Kidney capillary endothelial cell (primary cell): Measurements from ENCODE around the gene CARMIL1.
A peak's percentile ranks its signal among the peaks of the same experiment; 100 is the strongest.

Source experiments
- DNase-seq: peaks from one replicate; pipeline ENCODE4 v3.0.0-alpha.2; 2018; ENCODE audit warnings: low spot score

Gene CARMIL1

DNA sequence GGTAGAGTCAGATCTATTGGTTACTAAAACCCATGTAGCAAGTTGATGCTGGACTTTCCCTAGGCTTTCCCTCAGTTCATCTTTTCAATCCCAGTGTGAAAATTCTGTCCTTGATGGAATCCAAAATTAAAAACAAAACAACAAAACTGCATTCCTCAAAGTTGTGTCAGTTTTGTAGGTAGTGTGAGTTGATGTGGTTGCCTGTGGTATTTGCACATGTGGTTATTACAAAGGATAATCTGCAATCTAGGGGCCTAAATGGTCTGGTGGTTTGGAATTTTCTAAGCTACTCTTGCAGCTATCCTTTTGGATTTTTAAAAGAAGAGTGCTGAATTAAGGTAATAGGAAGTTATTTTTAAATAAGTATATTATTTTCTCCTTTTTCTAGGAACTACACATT is 240.7 kb downstream of the CARMIL1 start:
- DNase-seq, result no peak

DNA sequence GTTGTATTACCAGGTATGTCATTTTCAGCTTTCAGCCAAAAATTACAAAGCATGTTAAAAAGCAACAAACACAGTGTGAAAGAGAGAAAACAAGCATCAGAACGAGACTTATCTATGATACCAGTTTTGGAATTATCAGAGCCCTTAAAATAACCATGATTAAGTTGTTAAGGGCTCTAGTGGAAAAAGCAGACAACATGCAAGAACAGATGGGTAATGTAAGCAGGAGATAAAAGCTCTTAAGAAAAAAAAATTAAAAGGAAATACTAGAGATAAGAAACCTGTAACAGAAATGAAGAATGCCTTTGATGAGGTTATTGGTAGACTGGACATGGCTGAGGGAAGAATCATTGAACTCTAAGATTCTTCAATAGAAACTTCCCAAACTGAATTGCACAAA is 245.4 kb downstream of the CARMIL1 start:
- no peak for DNase-seq

DNA sequence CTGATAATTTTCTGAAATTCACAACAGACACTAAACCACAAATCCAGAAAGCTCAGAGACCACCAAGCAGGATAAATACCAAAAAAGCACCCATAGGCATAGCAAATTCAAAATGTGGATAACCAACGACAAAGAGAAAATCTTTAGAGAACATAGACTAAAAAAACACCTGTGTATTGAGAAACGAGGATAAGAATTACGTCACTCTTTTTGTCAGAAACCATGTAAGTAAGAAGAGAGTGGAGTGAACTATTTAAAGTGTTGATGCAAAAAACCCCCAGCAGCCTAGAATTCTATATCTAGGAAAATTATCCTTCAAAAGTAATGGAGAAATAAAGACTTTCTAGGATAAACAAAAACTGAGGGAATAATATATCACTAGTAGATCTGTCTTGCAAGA is 245.9 kb downstream of the CARMIL1 start:
- no peak for DNase-seq

DNA sequence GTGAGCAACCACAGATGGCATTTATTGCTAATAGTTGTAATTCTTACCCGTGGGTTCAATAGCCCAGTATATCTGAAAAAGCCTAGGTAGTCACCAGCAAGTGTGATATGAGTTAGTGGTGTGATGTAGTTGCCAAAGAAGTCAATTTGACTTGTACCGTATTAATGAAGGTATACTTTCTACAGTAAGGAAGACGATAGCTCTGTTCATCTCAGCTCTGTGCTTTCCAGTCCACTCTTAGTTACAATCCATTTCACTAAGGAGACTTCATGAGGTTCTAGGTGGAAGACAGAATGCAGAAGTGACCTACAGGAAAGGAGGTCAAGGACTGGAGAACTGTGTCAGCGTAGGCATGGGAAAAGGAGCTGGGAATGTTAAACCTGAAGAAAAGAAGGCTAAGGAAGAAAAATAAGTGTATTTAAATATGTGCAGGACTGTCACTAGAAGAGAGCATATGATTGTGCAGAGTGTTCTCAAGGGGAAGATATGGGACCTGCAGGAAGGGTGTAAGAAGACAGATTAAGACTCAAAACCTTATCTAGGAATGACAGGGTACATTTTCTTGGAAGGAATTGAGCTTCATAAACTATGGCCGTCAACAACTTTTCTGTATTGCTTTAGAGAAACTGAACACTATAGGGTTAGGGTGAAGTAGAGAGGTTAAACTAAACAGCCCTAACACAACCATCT is 255.9 kb downstream of the CARMIL1 start:
- DNase-seq, result no peak

DNA sequence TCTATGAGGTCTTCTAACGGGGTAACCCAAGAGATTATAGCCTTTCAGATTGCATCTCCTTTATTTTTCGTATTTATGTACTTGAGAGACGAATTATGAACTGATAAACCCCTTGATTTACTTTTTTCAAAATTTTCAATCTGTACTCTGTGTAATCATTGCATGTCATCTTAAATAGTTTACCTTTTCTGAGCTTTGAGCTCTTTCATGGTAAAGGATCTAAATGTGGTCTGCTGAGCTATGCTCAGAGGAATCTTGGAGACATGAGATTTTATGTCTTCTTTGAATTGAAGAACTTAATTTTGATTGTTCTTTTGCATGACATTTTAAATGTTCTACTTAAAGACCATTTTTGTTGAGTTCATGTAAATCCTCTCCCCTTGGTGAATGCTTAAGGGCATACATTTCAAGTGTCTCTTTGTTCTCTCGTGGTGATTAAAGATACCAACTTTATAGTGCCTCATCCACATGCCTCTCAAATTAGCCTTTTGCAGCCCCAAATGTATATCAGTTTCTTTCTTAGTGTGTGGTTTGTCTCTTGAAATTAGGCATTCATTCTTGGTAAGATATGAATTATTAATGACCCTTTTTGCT is 256.6 kb downstream of the CARMIL1 start:
- no peak for DNase-seq

DNA sequence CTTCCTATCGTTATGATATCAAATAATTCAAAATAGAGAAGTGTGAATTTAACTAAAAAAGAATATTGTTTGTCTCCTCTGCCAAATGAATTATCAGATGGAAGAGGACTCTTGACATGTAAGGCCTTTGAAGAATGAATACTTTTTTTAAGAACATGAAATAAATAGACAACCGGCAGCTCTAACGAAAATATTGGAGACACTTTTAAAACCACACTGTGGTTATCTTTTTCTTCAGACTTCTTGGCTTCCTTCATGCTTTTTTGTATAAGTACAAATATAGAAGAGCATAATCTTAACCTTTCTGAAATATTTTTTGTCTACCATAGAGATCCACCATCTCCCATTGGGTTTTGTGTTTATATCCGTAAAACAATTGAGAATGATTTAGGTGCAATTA is 257.6 kb downstream of the CARMIL1 start:
- no peak for DNase-seq

DNA sequence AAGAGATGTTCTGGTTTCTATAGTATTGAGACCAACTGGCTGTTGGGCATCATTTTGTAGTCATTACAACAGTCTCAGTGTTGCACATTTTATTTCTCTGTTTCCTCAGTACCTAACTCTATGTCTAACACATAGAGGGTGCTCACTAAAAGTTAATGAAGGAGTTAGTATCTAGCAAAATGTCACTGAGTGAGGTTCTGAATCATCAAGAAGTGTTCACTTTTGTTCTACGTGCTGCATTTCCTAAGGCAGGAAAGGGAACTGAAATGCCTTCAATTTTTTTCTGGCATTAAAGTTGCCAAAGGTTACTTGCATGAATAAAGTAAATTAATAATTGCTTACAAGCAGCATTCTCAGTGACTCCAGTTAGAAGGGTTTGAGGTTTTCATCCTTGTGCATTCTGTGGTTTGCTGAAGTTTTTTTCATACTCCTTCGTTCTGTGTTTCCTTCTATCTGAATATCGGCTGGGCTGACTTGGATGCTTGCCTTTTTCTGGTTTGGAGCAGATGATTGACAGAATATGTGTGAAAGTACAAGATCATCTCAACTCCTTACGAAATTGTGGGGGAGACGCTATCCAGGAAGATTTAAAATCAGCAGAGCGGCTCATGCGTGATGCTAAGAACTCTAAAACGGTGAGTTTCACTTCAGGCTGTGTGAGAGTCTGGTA is 258.3 kb downstream of the CARMIL1 start:
- no peak for DNase-seq

DNA sequence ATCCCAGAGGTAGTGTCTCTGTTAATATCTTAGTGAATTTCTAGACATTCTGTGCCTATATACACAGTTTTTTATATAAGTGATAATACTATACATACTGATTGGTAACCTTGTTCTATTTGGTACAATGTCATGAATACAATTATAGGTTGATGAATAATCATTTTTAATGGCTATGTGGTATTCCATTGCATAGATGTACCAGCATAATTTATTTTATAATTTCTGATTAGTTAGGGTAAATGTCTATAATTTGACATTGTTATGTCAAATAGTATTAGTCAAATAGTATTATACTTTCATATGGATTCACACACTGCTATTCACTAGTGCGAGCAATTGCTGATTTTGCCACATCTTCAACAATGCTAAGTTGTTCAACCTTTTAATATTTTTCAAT is 262.1 kb downstream of the CARMIL1 start:
- no peak for DNase-seq

DNA sequence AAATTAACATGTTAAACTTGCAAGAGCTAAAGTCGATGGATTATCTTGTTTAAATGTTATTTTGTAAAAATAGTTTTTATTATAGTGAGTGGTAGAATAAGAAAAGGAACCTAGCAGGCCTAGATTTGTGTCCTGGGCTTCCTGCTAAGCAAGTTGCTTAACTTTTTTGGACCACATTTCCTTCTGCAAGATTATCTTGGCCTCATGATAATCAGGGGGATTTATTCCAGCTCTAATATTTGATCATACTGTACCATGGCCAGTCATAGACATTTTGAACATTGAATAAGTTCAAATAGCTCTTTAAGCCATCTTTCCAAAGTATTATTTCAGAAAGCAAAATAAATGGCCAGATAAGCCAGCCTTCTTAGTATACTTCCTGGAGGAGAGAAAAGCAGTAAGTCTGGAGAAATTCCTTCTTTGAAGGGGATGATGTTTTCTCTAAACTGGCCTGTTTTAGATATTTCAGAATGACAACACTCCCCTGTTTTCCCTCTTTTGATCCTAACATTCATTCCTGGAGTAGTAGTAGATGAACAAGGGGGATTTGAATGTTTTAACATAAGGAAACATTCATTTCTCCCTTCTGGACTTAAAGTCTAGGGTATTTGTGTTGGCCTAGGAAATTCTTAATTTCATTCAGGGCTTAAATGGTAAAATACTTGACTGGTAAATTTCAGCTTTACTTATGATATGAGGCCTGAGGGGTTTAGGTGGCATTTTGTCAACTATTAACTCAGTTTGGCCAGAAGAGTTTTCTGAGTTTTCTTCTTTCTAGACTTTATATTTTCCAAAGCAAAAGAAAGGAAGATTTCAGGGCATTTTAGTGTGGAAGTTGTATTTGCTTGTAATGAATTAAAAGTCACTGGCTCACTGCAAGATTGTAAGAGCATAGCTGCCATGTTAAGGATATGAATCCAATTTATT is 264.1 kb downstream of the CARMIL1 start:
- DNase-seq, result no peak

DNA sequence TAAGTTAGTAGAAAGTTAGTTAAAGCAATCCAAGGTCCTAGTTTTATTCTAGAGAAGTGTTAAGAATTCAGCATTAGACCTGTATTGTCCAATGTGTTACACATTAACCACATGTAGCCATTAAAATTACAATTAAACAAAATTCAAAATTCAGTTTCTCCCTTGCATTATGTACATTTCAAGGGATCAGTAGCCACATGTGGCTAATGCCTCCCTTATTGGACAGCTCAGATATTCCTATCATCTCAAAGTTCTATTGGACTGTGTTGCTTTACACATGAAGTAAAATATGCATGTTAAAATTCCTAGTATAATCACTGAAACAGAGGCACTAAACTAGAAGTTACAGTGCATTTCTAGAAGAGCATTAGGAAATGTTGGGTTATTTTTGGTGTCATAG is 265.7 kb downstream of the CARMIL1 start:
- no peak for DNase-seq

DNA sequence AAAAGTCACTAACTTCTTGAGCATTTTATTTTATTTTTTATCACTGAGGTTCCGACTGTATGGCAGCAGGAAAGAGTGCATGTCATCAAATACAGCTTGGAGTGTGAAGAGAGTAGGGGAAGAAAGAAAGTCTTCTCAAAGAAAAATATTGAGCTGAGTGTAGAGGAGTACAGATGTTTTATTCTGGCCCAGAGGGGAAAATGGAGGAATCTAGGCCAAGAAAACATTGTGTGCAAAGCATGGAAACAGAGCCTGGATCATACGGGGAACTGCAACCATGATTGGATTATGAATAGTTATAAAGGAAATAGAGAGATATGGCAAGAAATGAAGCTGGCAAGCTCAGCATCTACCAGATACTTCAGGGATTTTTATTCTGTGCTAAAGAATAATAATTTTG is 268.6 kb downstream of the CARMIL1 start:
- DNase-seq, result no peak

DNA sequence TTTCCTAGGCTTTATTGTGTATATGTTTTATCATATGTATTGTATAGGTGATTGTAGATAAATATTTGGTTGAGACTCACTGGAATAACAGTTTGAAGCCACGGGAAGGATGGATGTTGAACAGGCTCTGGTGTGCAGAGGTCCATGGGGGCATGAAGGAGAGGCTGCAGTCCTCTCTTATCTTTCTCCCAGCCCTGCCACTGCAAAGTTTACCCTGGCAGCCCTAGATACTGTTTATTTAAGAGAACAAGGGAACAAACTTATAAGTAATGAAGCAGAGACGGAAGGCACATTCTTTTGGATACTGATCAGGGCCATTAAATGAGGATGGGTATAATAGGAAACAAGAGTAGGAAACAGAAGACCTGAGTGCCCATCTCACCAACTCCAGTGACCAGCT is 269.3 kb downstream of the CARMIL1 start:
- no peak for DNase-seq

DNA sequence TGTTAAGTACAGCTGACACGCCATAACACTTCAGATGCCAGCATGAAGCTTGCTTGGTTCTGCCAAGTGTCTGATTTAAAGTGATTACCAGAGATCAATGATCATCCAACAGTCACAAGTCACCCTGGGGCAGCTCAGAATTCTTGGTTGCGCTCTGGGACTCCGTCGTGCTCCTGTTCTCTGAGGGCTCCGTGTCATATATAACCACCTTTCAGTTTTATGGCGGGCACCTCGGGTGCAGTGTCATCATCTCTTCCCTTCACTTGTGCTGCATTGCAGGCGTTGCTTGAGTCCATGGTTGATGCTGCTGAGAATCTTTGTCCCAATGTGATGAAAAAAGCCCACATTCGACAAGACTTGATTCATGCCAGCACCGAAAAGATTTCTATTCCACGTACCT is 271.5 kb downstream of the CARMIL1 start:
- DNase-seq, result no peak

DNA sequence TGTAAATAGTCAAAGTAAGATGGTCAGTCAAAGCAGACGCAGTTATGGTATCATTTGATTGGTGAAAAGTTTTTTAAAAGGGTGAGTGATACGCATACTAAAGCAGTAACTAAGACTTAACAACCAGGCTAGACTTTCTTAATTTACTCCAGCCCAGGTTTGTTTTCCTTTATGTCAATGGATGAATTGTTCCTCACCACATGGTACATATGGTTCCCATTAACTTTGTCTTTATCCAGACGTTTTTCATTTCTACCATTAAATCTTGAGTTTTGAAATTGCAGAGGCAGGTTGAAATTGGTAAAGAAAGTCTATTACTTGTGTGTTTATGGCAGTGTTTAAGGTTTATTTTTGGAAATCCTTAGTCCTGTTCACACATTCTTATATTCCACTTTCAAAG is 274.3 kb downstream of the CARMIL1 start:
- no peak for DNase-seq

DNA sequence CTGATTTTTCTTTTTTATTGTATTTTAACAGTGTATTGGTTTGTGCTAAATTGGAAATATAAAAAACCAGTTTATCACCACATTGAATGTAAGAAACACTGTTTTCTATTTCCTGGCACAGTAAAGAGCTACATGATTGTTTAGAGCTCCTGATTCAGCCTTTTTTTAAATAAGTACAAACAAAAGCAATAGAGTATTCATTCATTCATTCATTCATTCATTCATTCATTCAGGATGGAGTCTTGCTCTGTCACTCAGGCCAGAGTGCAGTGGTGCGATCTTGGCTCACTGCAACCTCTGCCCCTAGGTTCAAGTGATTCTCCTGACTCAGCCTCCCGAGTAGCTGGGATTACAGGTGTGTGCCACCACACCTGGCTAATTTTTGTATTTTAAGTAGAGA is 276.0 kb downstream of the CARMIL1 start:
- no peak for DNase-seq

DNA sequence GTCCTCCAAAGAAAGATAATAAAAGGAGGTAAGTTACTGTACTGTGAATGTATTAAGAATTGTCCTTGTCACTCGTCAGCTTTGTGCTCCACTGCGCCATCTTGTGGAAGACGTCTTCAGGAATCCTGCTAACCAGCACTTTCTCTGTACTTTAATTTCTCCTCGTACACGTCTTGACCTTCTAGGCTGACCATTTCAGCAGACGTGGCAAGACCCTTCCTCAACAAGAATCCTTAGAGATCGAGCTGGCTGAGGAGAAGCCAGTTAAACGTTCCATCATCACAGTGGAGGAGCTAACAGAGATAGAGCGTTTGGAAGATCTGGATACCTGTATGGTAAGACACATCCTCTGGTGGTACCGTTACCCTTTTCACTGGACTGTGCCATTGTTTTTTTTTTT is 277.3 kb downstream of the CARMIL1 start:
- peak; percentile 64 for DNase-seq

DNA sequence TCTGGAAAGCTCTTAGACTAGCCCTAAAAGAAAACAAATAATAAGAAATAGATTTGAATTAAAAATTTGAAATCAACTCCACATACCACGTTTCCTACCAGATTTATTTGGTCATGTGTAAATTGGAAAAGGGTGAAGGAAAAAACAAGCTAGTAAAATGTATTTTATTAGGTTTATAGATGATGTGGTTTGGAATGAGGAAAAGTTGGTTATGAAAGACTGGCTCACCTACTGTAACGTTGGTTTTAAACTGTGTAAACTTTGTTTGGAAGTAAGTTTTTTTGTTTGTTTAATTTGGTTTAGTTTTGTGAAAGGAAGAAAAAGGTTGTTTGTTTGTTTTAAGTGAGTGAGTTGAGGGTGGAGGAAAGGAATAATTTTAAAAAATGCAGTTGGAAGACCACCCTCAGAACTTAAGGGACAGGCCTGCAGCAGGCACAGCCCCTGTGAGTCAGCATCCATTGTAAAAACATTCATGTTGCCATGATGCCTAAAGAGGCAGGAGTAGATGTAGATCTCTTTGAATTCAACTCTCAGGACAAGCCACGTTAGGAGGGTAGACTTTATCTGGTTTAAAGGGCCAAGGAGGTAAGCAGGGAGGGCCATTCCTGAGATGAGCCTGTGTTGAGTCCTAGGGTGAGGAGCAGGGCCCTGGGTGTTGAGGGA is 279.1 kb downstream of the CARMIL1 start:
- DNase-seq, result no peak

DNA sequence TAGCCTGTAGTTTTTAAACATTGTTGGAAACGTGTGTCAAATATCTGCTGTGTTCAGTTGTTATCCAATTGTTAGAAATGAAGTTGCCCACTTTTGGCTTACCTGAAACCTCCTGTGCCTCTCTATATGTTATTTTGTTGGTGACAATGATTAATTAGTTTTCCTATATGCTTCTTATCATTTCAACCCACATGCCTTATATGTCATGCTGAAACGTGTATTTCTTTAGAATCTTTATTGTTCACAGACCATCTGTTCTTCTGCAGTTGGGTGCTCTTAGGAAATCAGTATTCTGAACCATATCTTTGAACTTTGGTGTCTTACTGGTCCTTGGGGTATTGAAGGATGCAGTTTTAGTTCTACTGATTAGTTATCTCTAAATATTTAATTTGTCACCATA is 281.7 kb downstream of the CARMIL1 start:
- no peak for DNase-seq

DNA sequence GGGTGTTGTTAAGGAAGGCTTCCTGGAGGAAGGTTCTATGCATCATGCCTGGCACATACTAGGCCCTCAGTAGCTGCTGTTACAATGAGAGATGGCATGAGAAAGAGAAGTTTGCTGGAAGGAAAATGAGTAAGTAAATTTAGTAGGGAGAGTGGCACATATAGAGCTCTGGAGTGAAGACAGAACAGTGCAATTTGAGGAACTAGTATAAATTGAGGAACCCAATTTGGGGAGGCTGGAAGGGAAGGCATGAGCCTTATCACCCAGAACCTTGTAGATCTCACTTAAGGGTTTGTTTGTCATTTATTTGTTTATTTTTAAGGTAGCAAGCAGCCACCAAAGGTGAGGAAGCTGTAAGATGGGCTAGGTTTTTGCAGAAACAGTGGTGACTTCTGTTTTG is 285.8 kb downstream of the CARMIL1 start:
- DNase-seq, result no peak

DNA sequence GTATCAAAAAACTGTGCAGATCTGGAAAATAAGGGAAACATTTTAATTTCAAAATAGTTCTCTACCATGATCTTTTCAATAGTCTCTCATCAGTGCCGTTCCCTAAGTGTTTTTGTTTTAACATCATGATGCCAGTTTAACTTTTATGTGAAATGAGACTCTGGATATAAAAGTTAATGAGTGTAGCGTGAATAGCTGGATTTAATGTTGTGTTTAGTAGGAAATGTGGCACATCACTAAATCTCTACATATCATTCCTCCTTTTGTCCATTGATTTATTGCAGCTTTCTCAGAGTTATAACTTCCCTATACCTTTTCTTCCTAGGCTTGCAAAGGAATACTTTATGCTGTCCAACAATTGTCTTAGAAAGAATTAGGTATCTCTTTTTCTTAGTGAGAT is 291.4 kb downstream of the CARMIL1 start:
- DNase-seq, result no peak

DNA sequence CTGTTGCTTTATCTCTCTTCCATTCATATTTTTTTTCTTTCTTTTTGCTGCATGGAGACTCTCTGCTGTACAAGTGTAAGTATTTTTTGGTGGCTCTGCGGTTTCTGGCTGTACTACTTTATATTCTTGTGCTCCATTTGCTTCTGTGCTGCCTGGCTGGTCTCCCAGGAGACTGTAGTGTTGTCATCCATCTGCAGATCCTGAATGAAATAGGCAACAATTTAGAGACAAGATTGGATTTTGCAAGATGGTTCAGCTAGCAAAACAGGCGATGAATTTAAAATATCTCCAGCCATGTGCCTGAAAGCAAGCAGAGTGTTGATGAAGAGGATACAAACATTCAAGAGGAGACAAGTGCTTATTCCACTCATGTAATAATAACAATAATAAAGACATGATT is 297.7 kb downstream of the CARMIL1 start:
- no peak for DNase-seq

DNA sequence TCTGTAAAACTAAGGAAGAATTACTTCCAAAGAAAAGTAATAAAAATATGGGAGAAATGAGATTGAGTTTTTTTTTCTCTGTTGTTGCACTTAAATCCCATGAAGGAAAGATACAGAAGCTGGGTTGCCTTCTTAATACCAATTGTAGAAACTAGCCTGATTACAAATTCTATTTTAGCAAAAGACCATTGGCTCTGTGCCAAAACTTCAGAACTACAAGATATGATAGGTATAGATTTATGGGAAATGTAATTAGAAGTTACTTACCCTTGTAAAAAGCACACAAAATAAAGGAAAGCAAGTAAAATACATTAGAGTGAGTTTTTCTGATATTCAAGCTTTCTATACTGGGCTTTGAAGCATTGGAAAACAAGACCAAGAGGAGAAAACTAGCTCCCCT is 299.4 kb downstream of the CARMIL1 start:
- no peak for DNase-seq
